Germinal center (tissue), 1 donor: ENCODE measurements around the gene PRDM16.

ENCODE experiments used
- DNase-seq: peaks from one replicate; pipeline ENCODE4 v3.0.0; 2012; ENCODE audit warnings: mixed read lengths, low spot score

PRDM16 gene

GRCh38 chr1:3306583-3307291 is 237.7 kb downstream of the PRDM16 start:
- DNase-seq = no peak

DNA sequence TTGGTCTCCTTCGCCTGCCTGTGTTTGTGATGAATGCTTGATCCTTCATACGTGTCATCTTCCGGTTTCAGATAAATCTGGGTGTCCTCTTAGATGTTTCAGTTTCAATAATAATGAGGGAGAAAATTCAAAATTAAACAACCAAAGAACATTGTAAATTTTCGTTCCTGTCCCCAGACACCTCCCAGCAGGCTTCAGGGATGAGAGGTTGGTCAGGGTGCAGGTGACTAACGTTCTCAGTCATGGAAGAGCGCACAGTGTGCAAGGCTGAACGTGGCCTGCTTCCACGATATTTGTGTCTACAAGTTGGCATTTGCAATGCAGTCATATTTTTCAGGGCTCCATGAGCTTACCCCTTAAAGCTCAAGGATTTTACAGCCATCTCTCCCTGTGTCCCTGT is 238.4 kb downstream of the PRDM16 start:
- no peak for DNase-seq

DNA sequence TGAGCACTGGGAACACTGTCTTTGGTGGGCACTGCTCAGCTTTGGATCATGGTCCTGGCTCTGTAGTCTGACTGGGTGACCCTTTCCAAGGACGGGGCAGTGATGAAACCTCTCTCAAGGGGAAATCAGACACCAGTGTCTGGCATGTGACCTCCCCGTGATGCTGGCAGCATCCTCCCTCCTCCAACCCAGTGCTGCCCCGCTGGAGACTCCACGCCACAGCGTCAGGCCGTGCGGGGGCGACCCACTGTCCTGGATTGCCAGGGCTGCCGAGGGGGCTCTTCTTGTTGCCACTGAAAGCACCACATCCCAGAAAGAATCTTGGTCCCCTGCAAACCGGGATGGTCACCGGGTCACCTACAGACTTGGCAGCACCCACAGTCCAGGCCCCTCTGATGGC is 239.1 kb downstream of the PRDM16 start:
- no peak for DNase-seq

DNA sequence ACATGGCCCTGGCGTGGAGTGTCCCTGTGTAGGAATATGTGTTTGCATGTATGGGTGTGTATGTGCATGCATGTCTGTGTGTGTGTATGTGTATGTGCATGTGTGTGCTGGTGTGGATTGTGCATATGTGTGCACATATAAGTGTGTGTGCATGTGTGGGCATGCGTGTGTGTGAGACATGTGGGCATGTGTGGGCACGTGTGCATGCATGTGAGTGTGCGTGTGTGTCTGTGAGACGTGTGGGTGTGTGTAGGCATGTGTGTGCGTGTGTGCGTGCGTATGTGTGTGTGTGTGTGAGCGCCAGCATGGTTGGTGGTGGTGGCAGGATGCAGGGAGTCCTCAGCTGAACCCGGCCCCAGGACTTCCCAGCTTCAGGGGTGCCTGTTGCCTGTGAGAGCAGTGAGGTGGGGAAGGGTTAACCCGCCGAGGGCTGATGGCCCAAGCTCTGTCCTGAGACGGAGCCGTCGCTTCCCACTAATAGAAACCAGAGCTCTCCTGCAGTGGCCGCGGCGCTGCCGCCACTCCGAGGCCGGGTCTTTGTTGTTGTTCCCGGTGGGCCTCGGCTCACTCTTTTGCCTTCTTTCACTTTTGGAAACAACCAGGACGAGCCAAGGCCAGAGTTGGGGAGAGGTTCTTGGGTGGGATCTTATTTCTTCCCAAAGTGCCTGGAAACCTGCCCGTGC is 241.9 kb downstream of the PRDM16 start:
- DNase-seq = no peak

DNA sequence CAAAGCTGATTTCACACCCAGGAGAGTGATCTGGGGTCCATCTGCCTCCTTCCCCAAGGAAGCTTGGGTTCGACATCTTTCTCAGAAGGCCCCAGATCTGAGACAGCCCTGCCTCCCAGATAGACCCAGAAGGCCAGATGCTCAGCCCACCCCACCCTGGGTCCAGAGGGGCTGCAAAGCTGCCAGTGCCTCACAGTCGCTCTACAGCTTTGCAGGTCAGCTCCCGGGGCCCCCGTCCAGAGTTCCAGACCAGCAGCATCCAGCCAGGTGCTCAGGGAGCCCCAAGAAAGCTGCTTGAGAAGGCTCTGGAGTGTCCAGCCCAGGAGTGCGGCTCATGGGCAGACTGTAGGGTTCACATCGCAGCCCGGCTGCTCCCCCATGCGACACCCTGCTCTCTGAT is 242.7 kb downstream of the PRDM16 start:
- DNase-seq = no peak

- DNase-seq = no peak
Measured at GRCh38 chr1:3312310-3312897, 243.4 kb downstream of the PRDM16 start.

DNA sequence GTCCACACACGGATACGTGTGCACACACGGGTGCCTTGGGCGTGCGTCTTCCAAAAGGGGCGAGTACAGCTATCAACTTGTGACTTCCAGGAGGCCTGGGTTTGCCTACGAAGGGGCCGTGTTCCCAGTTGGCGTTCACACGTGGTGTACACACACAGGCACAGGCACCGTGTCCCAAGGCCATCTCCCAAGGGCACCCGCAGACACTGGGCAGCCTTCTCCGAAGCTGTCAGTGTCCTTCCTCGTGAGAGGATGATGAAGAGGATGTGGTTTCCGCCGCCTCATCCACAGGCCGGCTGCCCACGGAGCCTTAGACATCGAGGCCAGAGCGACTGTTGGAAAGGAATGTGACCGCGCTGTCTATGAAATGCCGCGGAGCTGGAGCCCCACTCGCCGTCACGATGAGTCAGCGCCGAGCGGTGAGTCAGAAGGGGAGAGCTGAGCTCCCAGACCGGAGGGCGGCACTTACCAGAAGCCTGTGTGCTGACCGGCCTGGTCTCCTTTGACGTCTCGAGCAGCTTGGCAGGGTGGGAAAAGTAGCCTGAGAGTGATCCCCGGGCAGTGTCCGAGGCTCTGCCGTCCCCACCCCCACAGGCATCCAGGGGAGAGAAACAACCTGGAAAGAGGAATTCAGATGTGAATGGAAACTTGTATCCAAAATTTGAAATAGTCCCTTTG is 244.0 kb downstream of the PRDM16 start:
- DNase-seq = no peak

GRCh38 chr1:3313576-3313950 is 244.6 kb downstream of the PRDM16 start:
- DNase-seq = no peak

- DNase-seq = no peak
Measured at GRCh38 chr1:3314491-3315381, 245.7 kb downstream of the PRDM16 start.

- no peak for DNase-seq
Measured at GRCh38 chr1:3315399-3316339, 246.7 kb downstream of the PRDM16 start.

DNA sequence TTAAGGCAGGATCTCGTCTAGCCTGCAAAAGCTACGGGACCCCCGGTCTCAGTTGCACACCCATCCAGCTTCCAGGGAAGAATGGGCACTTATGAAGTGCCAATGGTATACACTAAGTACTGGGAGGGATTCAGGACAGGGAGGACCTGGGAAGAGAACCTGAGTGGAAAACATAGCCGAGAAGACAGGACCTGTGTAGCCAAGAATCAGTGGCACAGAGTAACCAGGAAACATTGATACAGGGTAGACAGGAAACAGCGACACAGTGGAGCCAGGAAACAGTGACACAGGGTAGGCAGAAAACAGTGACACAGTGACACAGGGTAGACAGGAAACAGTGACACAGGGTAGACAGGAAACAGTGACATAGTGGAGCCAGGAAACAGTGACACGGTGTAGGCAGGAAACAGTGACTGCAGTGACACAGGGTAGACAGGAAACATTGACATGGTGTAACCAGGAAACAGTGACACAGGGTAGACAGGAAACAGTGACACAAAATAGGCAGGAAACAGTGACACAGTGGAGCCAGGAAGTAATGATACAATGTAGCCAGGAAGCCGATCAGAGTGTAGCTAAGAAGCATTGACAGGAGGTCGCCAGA is 247.4 kb downstream of the PRDM16 start:
- no peak for DNase-seq

DNA sequence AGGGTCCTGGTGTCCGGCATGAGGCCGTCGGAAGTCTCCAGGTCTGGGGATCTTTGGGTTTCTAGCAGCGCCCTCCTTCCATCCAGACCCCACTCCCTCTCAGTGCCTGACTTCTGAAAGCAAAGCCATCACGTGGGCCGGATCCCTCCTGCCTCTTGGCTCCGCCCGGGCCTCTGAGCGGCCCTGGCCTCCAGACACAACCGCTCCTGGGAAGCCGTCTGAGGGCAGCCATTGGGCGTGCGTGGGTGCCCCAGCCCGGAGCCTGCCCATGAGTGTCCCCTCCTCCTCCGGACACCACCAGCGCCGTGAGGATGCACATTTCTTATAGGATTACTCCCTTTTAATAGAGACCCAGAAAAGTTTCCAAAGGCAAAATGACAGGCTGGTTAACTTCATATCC is 248.5 kb downstream of the PRDM16 start:
- no peak for DNase-seq

DNA sequence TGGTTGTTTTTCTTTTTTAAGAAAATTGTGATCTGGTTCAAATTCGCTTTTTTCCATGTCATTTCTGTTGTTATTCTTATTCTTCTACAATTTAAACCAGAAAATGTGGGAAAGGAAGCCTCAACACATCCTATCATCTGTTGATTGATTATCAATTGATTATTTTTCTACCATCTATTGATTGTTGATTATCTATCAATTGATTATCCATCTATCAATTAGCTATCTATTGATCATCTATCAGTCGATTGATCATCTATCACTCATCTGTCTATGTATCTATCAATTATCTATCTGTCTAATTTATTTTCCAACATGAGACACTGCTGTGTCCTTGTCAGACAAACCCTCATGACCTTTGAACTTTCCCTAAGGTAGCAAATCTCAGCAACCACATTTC is 249.3 kb downstream of the PRDM16 start:
- DNase-seq = no peak

- peak; percentile 79 for DNase-seq
Measured at GRCh38 chr1:3319874-3320245, 250.9 kb downstream of the PRDM16 start.

GRCh38 chr1:3320246-3321152 is 251.5 kb downstream of the PRDM16 start:
- DNase-seq = no peak

- DNase-seq = no peak
Measured at GRCh38 chr1:3321559-3322449, 252.8 kb downstream of the PRDM16 start.

DNA sequence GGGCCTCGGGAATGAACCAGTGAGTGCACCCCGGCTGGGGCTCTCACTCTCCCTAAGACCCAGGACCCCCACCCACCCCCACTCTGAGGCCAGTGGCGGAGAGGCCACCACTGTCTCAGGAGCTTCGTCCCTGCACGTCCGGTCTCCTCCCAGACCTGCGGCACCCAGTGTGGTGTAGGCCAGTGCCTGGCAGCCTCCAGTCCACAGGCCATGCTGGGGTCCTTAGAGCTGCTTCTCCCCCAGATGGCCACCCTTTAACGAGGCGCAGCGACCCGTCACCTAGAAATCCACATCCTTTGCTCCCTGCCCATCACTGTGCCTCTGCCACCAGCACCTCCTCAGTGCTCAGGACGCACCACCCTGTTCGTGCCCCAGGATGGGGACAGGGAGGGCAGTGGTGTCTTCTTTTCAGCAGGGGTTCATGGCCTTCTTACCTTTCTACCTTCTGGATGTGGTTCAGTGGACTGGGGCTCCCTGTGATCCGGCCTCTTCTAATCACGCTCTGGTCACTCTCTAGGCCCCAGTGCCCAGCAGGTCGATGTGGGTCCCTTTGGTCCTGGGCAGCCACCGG is 253.5 kb downstream of the PRDM16 start:
- no peak for DNase-seq
